ENCODE data around the gene PCSK6.
"Not testable (repeated sequence)": the region's sequence is repeated elsewhere in the genome, so short reads cannot be mapped to it uniquely, and the experiment has no call there.

The PCSK6 gene

GRCh38 chr15:101394654-101395053, 94.9 kb downstream of the PCSK6 start:
- DNase-seq: peak; percentile 4

- peak; percentile 26 for DNase-seq
Measured at GRCh38 chr15:101394056-101394630, 95.4 kb downstream of the PCSK6 start.

- no peak for DNase-seq
Measured at GRCh38 chr15:101393172-101393571, 96.3 kb downstream of the PCSK6 start.

- no peak for DNase-seq
Measured at GRCh38 chr15:101391981-101392640, 97.4 kb downstream of the PCSK6 start.

- DNase-seq: no peak
Measured at GRCh38 chr15:101391431-101391830, 98.1 kb downstream of the PCSK6 start.

GRCh38 chr15:101390462-101390861, 99.0 kb downstream of the PCSK6 start:
- DNase-seq: no peak

GRCh38 chr15:101390060-101390459, 99.4 kb downstream of the PCSK6 start:
- DNase-seq: no peak

GRCh38 chr15:101389362-101389761, 100.1 kb downstream of the PCSK6 start:
- DNase-seq: no peak

- DNase-seq: no peak
Measured at GRCh38 chr15:101388046-101388445, 101.5 kb downstream of the PCSK6 start.

- no peak for DNase-seq
Measured at GRCh38 chr15:101387574-101387973, 101.9 kb downstream of the PCSK6 start.

GRCh38 chr15:101386967-101387366, 102.5 kb downstream of the PCSK6 start:
- no peak for DNase-seq

- no peak for DNase-seq
Measured at GRCh38 chr15:101386006-101386405, 103.5 kb downstream of the PCSK6 start.

- no peak for DNase-seq
Measured at GRCh38 chr15:101384276-101384675, 105.2 kb downstream of the PCSK6 start.

GRCh38 chr15:101382544-101382943, 107.0 kb downstream of the PCSK6 start:
- DNase-seq: no peak

GRCh38 chr15:101381671-101382212, 107.8 kb downstream of the PCSK6 start:
- DNase-seq: no peak

- no peak for DNase-seq
Measured at GRCh38 chr15:101380146-101380545, 109.4 kb downstream of the PCSK6 start.

GRCh38 chr15:101379647-101380046, 109.9 kb downstream of the PCSK6 start:
- DNase-seq: no peak

GRCh38 chr15:101378879-101379278, 110.6 kb downstream of the PCSK6 start:
- no peak for DNase-seq

GRCh38 chr15:101378171-101378755, 111.2 kb downstream of the PCSK6 start:
- DNase-seq: no peak

GRCh38 chr15:101376615-101377395, 112.7 kb downstream of the PCSK6 start:
- DNase-seq: no peak

- DNase-seq: not testable (repeated sequence)
Measured at GRCh38 chr15:101375006-101375405, 114.5 kb downstream of the PCSK6 start.

- no peak for DNase-seq
Measured at GRCh38 chr15:101374326-101374725, 115.2 kb downstream of the PCSK6 start.

GRCh38 chr15:101373577-101373976, 115.9 kb downstream of the PCSK6 start:
- DNase-seq: no peak
